Transverse colon (tissue), 4 donors: ENCODE measurements around the gene NME3. TPM values are rescaled to one million over a fixed set of nuclear protein-coding genes. Genes with fewer than 3 reads are reported as not detected.

Experiments
- DNase-seq: peaks from one replicate; pipeline ENCODE4 v3.0.0-alpha.2; 2019
- H3K27ac ChIP-seq, 4 donors: fragments of 200-600 bp; sonication (generic); 2 replicates each; pipeline ENCODE4 v1.5.1; 2016 to 2018; ENCODE audit warnings: inconsistent platforms in 4 of 4
- H3K27me3 ChIP-seq: fragments of 200-600 bp; sonication (generic); 2 replicates; pipeline ENCODE4 v1.5.1; 2017; ENCODE audit warnings: inconsistent platforms
- H3K36me3 ChIP-seq, 4 donors: fragments of 200-600 bp; sonication (generic); 2 replicates each; pipeline ENCODE4 v1.5.1; 2017 to 2019; ENCODE audit warnings: inconsistent platforms in 4 of 4
- H3K4me1 ChIP-seq, 4 donors: fragments of 200-600 bp; sonication (generic); 2 replicates each; pipeline ENCODE4 v1.5.1; 2017 to 2020; ENCODE audit warnings: inconsistent platforms in 4 of 4
- H3K4me3 ChIP-seq, 4 donors: fragments of 200-600 bp; sonication (generic); 1 replicate in 1 of 4; 2 replicates in 3 of 4; pipeline versions ENCODE4 v1.5.1 to v1.6.1; 2017 to 2019; ENCODE audit warnings: inconsistent platforms in 4 of 4
- H3K9me3 ChIP-seq, 2 donors: fragments of 200-600 bp; sonication (generic); 2 replicates each; pipeline ENCODE4 v1.5.1; 2017 to 2019; ENCODE audit warnings: inconsistent platforms in 2 of 2
- EP300 ChIP-seq: sonication (generic); formaldehyde crosslinking; IDR thresholded peaks from one replicate; pipeline ENCODE4 v1.6.1; 2017; ENCODE audit warnings: antibody characterized with exemption, low read depth
- POLR2A ChIP-seq: fragments of 450-650 bp; IDR thresholded peaks from one replicate; pipeline ENCODE4 v1.6.1; 2016; ENCODE audit warnings: antibody characterized with exemption, mild to moderate bottlenecking, moderate library complexity
- POLR2AphosphoS5 ChIP-seq, 3 donors: sonication (generic); formaldehyde crosslinking; IDR thresholded peaks; one replicate each; pipeline ENCODE4 v1.6.1; 2016; ENCODE audit warnings: antibody characterized with exemption in 3 of 3
- WGBS, 2 donors: methylation state at CpG; one replicate each; pipeline ENCODE4 v1.1.5; 2018; ENCODE audit warnings: low coverage in 1 of 2; 5-methylcytosine and 5-hydroxymethylcytosine counted together
- in situ Hi-C, 4 donors: fragments of 200-750 bp; cut with MboI; loops; one replicate each; pipeline versions ENCODE4 v1.15.0 to v1.15.1; 2017; ENCODE audit warnings: low sequenced_read_pairs in 3 of 4, low pct_ligation_motif_present in 1 of 4, low pct_unique_long_range_greater_than_20kb in 1 of 4
- intact Hi-C: fragments of 100-400 bp; cut with DNase I; formaldehyde crosslinking; loops from one replicate; pipeline ENCODE4 v1.15.1; 2023; ENCODE audit warnings: low total_unique reads
- total RNA-seq, 4 donors: library from RNA; depleted of rRNA; stranded (reverse); fragments of >200 nt; gene quantifications; one replicate each; pipeline ENCODE4 v1.1.0, GENCODE V29; 2016
- TF ChIP-seq, protein P1 (sequence below), 5 experiments: fragments of 200-600 bp in 3 of 5; fragments of 450-650 bp in 2 of 5; sonication (generic) in 3 of 5; IDR thresholded peaks; 1 replicate in 2 of 5; 2 replicates in 3 of 5; pipeline ENCODE4 v1.5.1; 2016 to 2017; ENCODE audit warnings: antibody characterized with exemption in 5 of 5, inconsistent platforms in 3 of 5, mild to moderate bottlenecking in 2 of 5, moderate library complexity in 1 of 5

The NME3 gene
- total RNA-seq, 4 donors from 2014 or later, result 116 to 286 (median 132) TPM

DNA sequence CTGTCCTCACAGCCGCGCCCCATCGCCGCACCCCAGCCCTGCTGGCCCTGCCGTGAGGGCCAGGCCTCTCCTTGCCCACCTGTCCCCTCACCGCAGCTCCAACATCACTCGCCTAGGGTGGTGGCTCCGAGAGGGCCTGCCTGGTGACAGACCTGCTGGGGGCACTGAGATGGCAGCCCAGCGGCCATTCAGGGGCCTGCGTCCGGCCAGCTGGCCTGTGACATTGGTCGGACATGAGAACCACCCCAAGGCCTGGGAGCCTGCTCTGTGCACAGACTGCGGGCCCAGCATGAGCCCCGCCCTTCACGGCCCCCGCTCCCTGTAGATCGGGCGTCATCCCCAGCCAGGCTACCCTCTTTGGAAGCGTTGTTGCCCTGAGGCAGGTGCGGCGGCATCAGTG lies 11.8 kb downstream of the NME3 start:
- DNase-seq, result no peak
- in situ Hi-C loops (no loop called here), intact Hi-C loops (no loop called here)
- Histone ChIP-seq H3K27ac (no peak overlapping the region), H3K4me1 (peaks cover 7 to 19% (median 13%) of the 10 kb centered on the region in 4 donors), H3K27me3 (no peaks in the 10 kb centered on the region), H3K36me3 (peaks cover 0 to 5% (median 0%) of the 10 kb centered on the region in 4 donors), H3K4me3 (no peak overlapping the region), H3K9me3 (no peaks in the 10 kb centered on the region)
- TF ChIP-seq POLR2AphosphoS5 (IDR thresholded peaks at IDR 0.05) (no peak), POLR2A (no peak), EP300 (no peak)
- TF ChIP-seq, protein P1, sequence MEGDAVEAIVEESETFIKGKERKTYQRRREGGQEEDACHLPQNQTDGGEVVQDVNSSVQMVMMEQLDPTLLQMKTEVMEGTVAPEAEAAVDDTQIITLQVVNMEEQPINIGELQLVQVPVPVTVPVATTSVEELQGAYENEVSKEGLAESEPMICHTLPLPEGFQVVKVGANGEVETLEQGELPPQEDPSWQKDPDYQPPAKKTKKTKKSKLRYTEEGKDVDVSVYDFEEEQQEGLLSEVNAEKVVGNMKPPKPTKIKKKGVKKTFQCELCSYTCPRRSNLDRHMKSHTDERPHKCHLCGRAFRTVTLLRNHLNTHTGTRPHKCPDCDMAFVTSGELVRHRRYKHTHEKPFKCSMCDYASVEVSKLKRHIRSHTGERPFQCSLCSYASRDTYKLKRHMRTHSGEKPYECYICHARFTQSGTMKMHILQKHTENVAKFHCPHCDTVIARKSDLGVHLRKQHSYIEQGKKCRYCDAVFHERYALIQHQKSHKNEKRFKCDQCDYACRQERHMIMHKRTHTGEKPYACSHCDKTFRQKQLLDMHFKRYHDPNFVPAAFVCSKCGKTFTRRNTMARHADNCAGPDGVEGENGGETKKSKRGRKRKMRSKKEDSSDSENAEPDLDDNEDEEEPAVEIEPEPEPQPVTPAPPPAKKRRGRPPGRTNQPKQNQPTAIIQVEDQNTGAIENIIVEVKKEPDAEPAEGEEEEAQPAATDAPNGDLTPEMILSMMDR (IDR thresholded peaks at IDR 0.05), result no peak
- 95% methylated on average over 21 of the region's 21 CpGs; no CpG with 5 or more reads in 1 of the 2 donors for WGBS, 2 donors

DNA sequence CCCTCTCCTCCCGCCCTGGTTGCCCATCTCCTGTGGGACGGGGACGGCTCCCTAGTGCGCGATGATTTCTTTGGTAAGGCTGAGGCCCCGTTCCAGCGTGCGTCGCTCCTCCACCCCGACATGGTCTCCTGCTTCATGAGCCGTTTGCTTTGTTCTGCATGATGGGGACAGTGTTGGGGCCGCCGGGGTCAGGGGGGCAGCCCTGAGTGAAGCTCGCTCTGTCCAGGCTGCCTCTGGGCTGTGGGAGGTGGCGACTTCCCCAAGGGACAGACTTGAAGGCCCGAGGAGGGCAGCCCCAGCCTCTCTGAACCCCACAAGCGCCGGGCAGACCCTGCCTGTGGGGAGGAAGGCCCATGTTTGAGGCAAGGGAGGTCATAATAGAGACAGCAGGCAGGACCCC lies 12.4 kb downstream of the NME3 start:
- in situ Hi-C loops (no loop called here), intact Hi-C loops (no loop called here)
- WGBS, 2 donors, result 93% methylated on average over 13 of the region's 18 CpGs; no CpG with 5 or more reads in 1 of the 2 donors
- no peaks in the 10 kb centered on the region for H3K27me3 ChIP-seq
- H3K4me3 ChIP-seq, result no peak overlapping the region
- no peak for DNase-seq
- TF ChIP-seq, protein P1 (IDR thresholded peaks at IDR 0.05), result no peak
- TF ChIP-seq POLR2AphosphoS5 (IDR thresholded peaks at IDR 0.05) (no peak), POLR2A (no peak), EP300 (no peak)
- peaks cover 0 to 5% (median 0%) of the 10 kb centered on the region in 4 donors for H3K36me3 ChIP-seq
- peaks cover 7 to 19% (median 13%) of the 10 kb centered on the region in 4 donors for H3K4me1 ChIP-seq
- no peak overlapping the region for H3K27ac ChIP-seq
- H3K9me3 ChIP-seq, result no peaks in the 10 kb centered on the region

DNA sequence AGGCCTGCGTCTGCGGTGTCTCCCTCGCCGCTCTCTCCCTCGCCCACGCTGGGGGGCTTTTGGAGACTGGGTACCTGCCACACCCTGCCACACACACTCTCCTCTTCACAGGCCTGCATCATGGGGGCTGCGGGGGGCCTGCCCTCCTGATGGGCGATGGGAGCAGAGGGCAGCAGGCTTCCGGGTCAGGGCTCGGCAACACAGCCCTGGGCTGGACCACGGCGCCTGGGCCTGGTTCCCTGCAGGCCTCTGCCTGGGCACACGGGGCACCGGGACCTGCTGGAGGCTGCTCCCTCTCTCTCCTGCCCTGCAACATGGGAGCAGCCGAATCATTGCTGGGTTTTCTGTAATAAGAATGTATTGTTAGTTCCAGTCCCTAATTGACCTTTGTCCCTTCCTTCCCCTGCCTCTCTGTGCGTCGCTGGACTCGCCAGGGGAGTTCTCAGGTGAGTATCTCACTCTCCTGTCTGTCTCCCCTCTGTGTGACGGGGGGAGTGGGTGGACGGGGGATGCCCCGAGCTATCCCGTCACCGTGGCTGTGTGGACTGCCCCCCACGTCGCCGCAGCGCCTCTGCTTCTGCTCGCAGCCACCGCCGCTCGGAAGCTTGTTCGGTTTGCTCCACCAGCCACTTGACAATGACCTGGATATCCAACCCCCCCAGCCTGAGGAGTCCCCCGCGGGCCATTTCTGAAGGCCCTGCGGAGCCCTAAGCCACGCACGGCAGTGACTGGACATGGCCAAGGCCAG lies 13.5 kb downstream of the NME3 start:
- H3K36me3 ChIP-seq, result peaks cover 0 to 7% (median 1%) of the 10 kb centered on the region in 4 donors
- WGBS, 2 donors, result 53 to 73% methylated on average over 6 to 37 of the region's 37 CpGs
- DNase-seq, result peak; percentile 64
- peak overlapping the region in 2 of 4 donors; percentile 7 to 13 for H3K4me3 ChIP-seq
- intact Hi-C loops, result no loop called here
- peak overlapping the region; percentile 75 to 85 (median 78) for H3K27ac ChIP-seq
- H3K27me3 ChIP-seq, result no peaks in the 10 kb centered on the region
- H3K4me1 ChIP-seq, result peaks cover 7 to 19% (median 13%) of the 10 kb centered on the region in 4 donors
- no peaks in the 10 kb centered on the region for H3K9me3 ChIP-seq
- in situ Hi-C loops, result no loop called here
- TF ChIP-seq EP300, result no peak
- peak in 2 of 3 donors; percentile 31 to 46 for TF ChIP-seq POLR2AphosphoS5 (IDR thresholded peaks at IDR 0.05)

DNA sequence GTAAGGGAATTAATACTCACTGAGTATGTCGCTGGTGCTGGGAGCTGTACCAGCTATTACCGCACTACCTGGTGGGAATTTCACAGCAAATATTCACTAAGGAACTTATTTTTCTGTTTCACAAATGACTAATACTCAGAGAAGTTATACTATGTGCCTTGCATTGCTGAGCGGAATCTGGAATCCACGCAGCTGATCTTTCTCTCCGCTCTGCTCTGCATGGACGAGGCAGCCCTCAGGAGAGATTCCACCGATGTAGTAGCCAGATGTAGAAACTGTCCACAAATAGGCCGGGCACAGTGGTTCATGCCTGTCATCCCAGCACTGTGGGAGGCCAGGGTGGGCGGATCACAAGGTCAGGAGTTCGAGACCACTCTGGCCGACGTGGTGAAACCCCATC lies 17.1 kb downstream of the NME3 start:
- no peaks in the 10 kb centered on the region for H3K9me3 ChIP-seq
- H3K27ac ChIP-seq, result no peak overlapping the region
- intact Hi-C loops, result no loop called here
- peaks cover 7 to 19% (median 13%) of the 10 kb centered on the region in 4 donors for H3K4me1 ChIP-seq
- in situ Hi-C loops, result no loop called here
- no peak overlapping the region for H3K4me3 ChIP-seq
- H3K27me3 ChIP-seq, result no peaks in the 10 kb centered on the region
- no peak for DNase-seq
- TF ChIP-seq POLR2AphosphoS5 (IDR thresholded peaks at IDR 0.05) (no peak), POLR2A (no peak), EP300 (no peak)
- TF ChIP-seq, protein P1 (IDR thresholded peaks at IDR 0.05), result no peak
- WGBS, 2 donors, result 94 to 99% methylated on average over 3 to 12 of the region's 12 CpGs
- H3K36me3 ChIP-seq, result peaks cover 0 to 20% (median 8%) of the 10 kb centered on the region in 4 donors
